ENCODE results near the gene ANKRD17.

The ANKRD17 gene

GRCh38 chr4:73045879-73046278, 212.7 kb downstream of the ANKRD17 start:
- TF ChIP-seq GATA2 (IDR thresholded peaks at IDR 0.05; ENCODE audit: low read depth, low read length) (no peak), GATA3 (IDR thresholded peaks at IDR 0.05; ENCODE audit: low read depth, low read length) (no peak)

- TF ChIP-seq GATA2 (IDR thresholded peaks at IDR 0.05; ENCODE audit: low read depth, low read length): no peak
Observed at GRCh38 chr4:73037057-73037456, 221.5 kb downstream of the ANKRD17 start.

DNA sequence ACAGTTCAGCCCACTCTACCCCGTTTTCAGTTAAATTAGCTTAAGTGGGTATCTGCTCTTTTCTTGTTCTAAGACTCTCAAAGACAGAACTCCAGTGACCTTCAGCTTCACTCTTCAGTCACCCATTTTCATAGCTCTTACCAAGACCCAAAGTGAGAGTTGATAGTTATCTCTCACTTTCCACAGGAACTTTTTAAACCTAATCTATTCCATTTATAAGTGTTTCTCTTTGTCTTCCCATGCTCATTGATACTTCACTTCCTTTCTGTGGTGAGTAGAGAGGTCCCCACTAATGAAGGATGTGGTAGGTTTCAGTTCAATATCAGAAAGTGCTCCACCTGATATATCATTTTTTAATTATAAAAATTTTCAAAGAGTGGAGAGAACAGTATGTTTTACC, 222.5 kb downstream of the ANKRD17 start:
- TF ChIP-seq GATA2 (IDR thresholded peaks at IDR 0.05; ENCODE audit: low read depth, low read length): no peak
- TF ChIP-seq GATA3 (IDR thresholded peaks at IDR 0.05; ENCODE audit: low read depth, low read length): no peak

- TF ChIP-seq GATA2 (IDR thresholded peaks at IDR 0.05; ENCODE audit: low read depth, low read length): no peak
- no peak for TF ChIP-seq GATA3 (IDR thresholded peaks at IDR 0.05; ENCODE audit: low read depth, low read length)
Observed at GRCh38 chr4:73034896-73035295, 223.7 kb downstream of the ANKRD17 start.

- TF ChIP-seq GATA3 (IDR thresholded peaks at IDR 0.05; ENCODE audit: low read depth, low read length) (no peak), GATA2 (IDR thresholded peaks at IDR 0.05; ENCODE audit: low read depth, low read length) (no peak)
Observed at GRCh38 chr4:73028621-73029020, 230.0 kb downstream of the ANKRD17 start.

All from SH-SY5Y (cell line).